HL-60 (cell line): ENCODE results near the gene TMEM270.

Experiments used
- CTCF ChIP-seq: IDR thresholded peaks from one replicate; pipeline ENCODE4 v1.5.1; 2011; ENCODE audit warnings: low read length, control low read depth, inconsistent platforms; ENCODE audit not compliant: insufficient read depth
- GABPA ChIP-seq: IDR thresholded peaks from 2 replicates; pipeline ENCODE4 v1.6.1; 2012; ENCODE audit warnings: low read depth
- POLR2AphosphoS5 ChIP-seq: IDR thresholded peaks from 2 replicates; pipeline ENCODE4 v1.6.1; 2012; ENCODE audit warnings: low read depth
- REST ChIP-seq: IDR thresholded peaks from 2 replicates; pipeline ENCODE4 v1.6.1; 2012; ENCODE audit warnings: low read depth; ENCODE audit not compliant: insufficient replicate concordance
- SPI1 ChIP-seq: IDR thresholded peaks from 2 replicates; pipeline ENCODE4 v1.6.1; 2012; ENCODE audit warnings: low read depth, mild to moderate bottlenecking, borderline replicate concordance

GRCh38 chr7:73901231-73901822, 40.4 kb downstream of the TMEM270 start:
- no peak for TF ChIP-seq CTCF
- TF ChIP-seq POLR2AphosphoS5 = no peak
- no peak for TF ChIP-seq REST
- TF ChIP-seq GABPA = no peak
- no peak for TF ChIP-seq SPI1
